Psoas muscle (tissue), 8 donors: ENCODE data around the gene SMAP1. TPM values are rescaled to one million over a fixed set of nuclear protein-coding genes. Genes with fewer than 3 reads are reported as not detected.

Experiments used
- ATAC-seq, 4 donors: fragments of 200-7000 bp; cut with Tn5 transposase; one replicate each; pipeline ENCODE4 v1.9.1; 2020; ENCODE audit warnings: moderate library complexity in 3 of 4, mild to moderate bottlenecking in 2 of 4
- DNase-seq, 2 donors: peaks; one replicate each; pipeline ENCODE4 v3.0.0-alpha.2; 2020
- H3K27ac ChIP-seq: fragments of 200-600 bp; one replicate; pipeline ENCODE4 v1.8.0; 2022
- H3K27me3 ChIP-seq, 3 donors: fragments of 200-600 bp in 1 of 3; one replicate each; pipeline versions ENCODE4 v1.6.1 to v1.8.0; 2013 to 2022; ENCODE audit warnings: low read length in 2 of 3, mild to moderate bottlenecking in 2 of 3, moderate library complexity in 1 of 3; ENCODE audit not compliant: insufficient read depth in 3 of 3
- H3K36me3 ChIP-seq, 2 donors: fragments of 200-600 bp in 1 of 2; one replicate each; pipeline versions ENCODE4 v1.6.1 to v1.8.0; 2013 to 2022; ENCODE audit warnings: low read depth in 1 of 2, mild to moderate bottlenecking in 1 of 2, moderate library complexity in 1 of 2; ENCODE audit not compliant: insufficient read depth in 1 of 2
- H3K4me1 ChIP-seq: fragments of 200-600 bp; one replicate; pipeline ENCODE4 v1.8.0; 2022
- H3K4me3 ChIP-seq: fragments of 200-600 bp; one replicate; pipeline ENCODE4 v1.8.0; 2022; ENCODE audit warnings: mild to moderate bottlenecking
- H3K9me3 ChIP-seq: fragments of 200-600 bp; one replicate; pipeline ENCODE4 v1.8.0; 2022
- CTCF ChIP-seq: fragments of 200-600 bp; IDR thresholded peaks from one replicate; pipeline ENCODE4 v1.8.0; 2022; ENCODE audit warnings: antibody characterized with exemption
- WGBS, 3 donors: extraction: QIAGEN DNeasy Blood & Tissue Kit; methylation state at CpG; one replicate each; pipeline versions ENCODE4 v1.1.6 to v1.1.7; 2013; 5-methylcytosine and 5-hydroxymethylcytosine counted together
- intact Hi-C, 2 donors: fragments of 100-400 bp; cut with DNase I; formaldehyde crosslinking; loops; one replicate each; pipeline versions ENCODE4 v1.11.0 to v1.14.2; 2022
- polyA plus RNA-seq, 3 donors: library from polyadenylated mRNA; stranded (reverse); fragments of 200-250 nt; gene quantifications; one replicate each; pipeline ENCODE4 v1.2.3, GENCODE V29; 2013
- total RNA-seq, 4 donors: library from RNA; stranded (reverse); fragmentation: NEBNext Ultra II Directional in 2 of 4; extraction: Animal tissue kit (Norgen Biotek cat#: 25700) in 2 of 4; gene quantifications; one replicate each; pipeline versions ENCODE4 v1.2.1 to v1.2.4, GENCODE V29; 2021 to 2023
- donor health status: healthy with polysubstance abuse.
- donor health status: DM: no; HTN: no; CAD: no; lungs with moderate emphysema.
- donor health status: Bipolar disorder and iron deficiency.
- donor health status: healthy.
- donor health status: DM: yes; HTN: yes; CAD: no.
- donor health status: DM: no; HTN: no; CAD: no.
- donor health status: DM: no; HTN: no; CAD: no.
- donor health status: DM: yes; HTN: yes; CAD: no.

SMAP1 gene
- total and polyA plus RNA-seq, 7 donors: 19.0 to 40.2 (median 24.0) TPM

- no peak for DNase-seq
- Histone ChIP-seq H3K36me3 (peaks cover 0 to 5% of the 10 kb centered on the region in 2 donors), H3K27me3 (no peaks in the 10 kb centered on the region), H3K27ac (no peak overlapping the region), H3K9me3 (peaks cover 5% of the 10 kb centered on the region), H3K4me1 (no peaks in the 10 kb centered on the region), H3K4me3 (no peak overlapping the region)
- TF ChIP-seq CTCF: no peak
- ATAC-seq: no peak
- intact Hi-C loops: no loop called here
- 94 to 96% (median 95%) methylated on average over 2 of the region's 2 CpGs for WGBS, 3 donors
Measured at GRCh38 chr6:70779934-70780333, 112.3 kb downstream of the SMAP1 start.

GRCh38 chr6:70790483-70791224 is 123.0 kb downstream of the SMAP1 start:
- intact Hi-C loops: no loop called here
- Histone ChIP-seq H3K4me3 (no peak overlapping the region), H3K27me3 (no peaks in the 10 kb centered on the region), H3K4me1 (no peaks in the 10 kb centered on the region), H3K27ac (no peak overlapping the region), H3K9me3 (no peaks in the 10 kb centered on the region), H3K36me3 (peaks cover 0 to 3% of the 10 kb centered on the region in 2 donors)
- 76 to 85% (median 82%) methylated on average over 3 of the region's 3 CpGs for WGBS, 3 donors
- no peak for TF ChIP-seq CTCF
- DNase-seq (no peak), ATAC-seq (no peak)

- TF ChIP-seq CTCF: no peak
- Histone ChIP-seq H3K4me3 (no peak overlapping the region), H3K27ac (no peak overlapping the region), H3K4me1 (no peaks in the 10 kb centered on the region), H3K36me3 (peaks cover 0 to 23% of the 10 kb centered on the region in 2 donors), H3K9me3 (no peaks in the 10 kb centered on the region), H3K27me3 (no peaks in the 10 kb centered on the region)
- DNase-seq (no peak), ATAC-seq (no peak)
- intact Hi-C loops: no loop called here
- WGBS, 3 donors: 94 to 100% (median 97%) methylated on average over 1 of the region's 1 CpG
Measured at GRCh38 chr6:70797625-70798024, 129.9 kb downstream of the SMAP1 start.

DNA sequence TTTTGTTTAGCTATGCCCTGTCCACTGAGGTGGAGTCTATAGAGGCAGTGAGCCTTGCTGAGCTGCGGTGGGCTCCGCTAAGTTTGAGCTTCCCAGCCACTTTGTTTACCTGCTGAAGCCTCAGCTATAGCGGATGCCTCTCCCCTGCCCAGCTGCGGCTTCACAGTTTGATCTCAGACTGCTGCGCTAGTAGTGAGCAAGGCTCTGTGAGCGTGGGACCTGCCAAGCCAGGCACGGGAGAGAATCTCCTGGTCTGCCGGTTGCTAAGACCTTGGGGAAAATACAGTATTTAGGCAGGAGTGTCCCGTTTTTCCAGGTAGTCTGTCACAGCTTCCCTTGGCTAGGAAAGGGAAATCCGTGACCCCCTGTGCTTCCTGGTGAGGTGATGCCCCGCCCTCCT is 138.4 kb downstream of the SMAP1 start:
- 95 to 97% (median 97%) methylated on average over 11 of the region's 11 CpGs for WGBS, 3 donors
- no peak overlapping the region for H3K27ac ChIP-seq
- no peaks in the 10 kb centered on the region for H3K9me3 ChIP-seq
- no peak for TF ChIP-seq CTCF
- no peak for ATAC-seq
- intact Hi-C loops: no loop called here
- no peak overlapping the region for H3K4me3 ChIP-seq
- H3K36me3 ChIP-seq: peaks cover 0 to 22% of the 10 kb centered on the region in 2 donors
- H3K27me3 ChIP-seq: no peaks in the 10 kb centered on the region
- H3K4me1 ChIP-seq: no peaks in the 10 kb centered on the region
- DNase-seq: no peak

DNA sequence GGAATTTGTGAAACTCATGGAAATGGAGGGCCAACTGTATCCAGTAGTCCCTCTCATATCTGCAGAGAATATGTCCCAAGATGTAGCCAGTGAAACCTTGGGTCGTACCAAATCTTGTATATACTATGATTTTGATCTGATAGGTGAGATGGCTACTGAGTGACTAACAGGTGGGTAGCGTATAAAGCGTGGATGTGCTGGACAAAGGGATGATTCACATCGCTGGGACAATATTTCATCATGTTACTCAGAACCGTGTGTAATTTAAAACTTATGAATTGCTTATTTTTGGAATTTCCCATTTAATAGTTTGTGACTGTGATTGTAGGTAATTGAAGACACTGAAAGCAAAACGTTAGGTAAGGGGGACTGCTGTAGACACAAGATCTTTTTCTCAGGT is 144.1 kb downstream of the SMAP1 start:
- no peak for TF ChIP-seq CTCF
- intact Hi-C loops: no loop called here

More for the DNA sequence above, 144.1 kb downstream of the SMAP1 start:
- DNase-seq (no peak), ATAC-seq (no peak)
- 78 to 89% (median 80%) methylated on average over 6 of the region's 6 CpGs for WGBS, 3 donors
- Histone ChIP-seq H3K9me3 (no peaks in the 10 kb centered on the region), H3K36me3 (peaks cover 0 to 11% of the 10 kb centered on the region in 2 donors), H3K4me1 (peaks cover 7% of the 10 kb centered on the region), H3K4me3 (no peak overlapping the region), H3K27ac (no peak overlapping the region), H3K27me3 (no peaks in the 10 kb centered on the region)
